ENCODE results near the gene OXGR1.

- no peak for TF ChIP-seq CEBPB (IDR thresholded peaks at IDR 0.05; ENCODE audit: low read depth, low read length)
- TF ChIP-seq POLR2A (IDR thresholded peaks at IDR 0.05; ENCODE audit: low read depth, low read length): no peak
- TF ChIP-seq CTCF (conservative IDR thresholded peaks at IDR 0.05; ENCODE audit: low read depth, low read length): no peak
- no peak for TF ChIP-seq CHD1 (IDR thresholded peaks at IDR 0.05; ENCODE audit: low read depth, low read length)
- TF ChIP-seq RAD21 (IDR thresholded peaks at IDR 0.05; ENCODE audit: low read length): no peak
- TF ChIP-seq SMC3 (IDR thresholded peaks at IDR 0.05; ENCODE audit: low read depth, low read length): no peak
- no peak for TF ChIP-seq MAFK (IDR thresholded peaks at IDR 0.05; ENCODE audit: low read depth, low read length)
- TF ChIP-seq BHLHE40 (IDR thresholded peaks at IDR 0.05; ENCODE audit: low read depth, low read length): no peak
- TF ChIP-seq ELK1 (IDR thresholded peaks at IDR 0.05; ENCODE audit: borderline replicate concordance, low read depth, low read length): no peak
These were observed 32.4 kb upstream of the OXGR1 start for GRCh38 chr13:97026531-97027161.
